ENCODE data around the gene GNGT2.
"Not testable (repeated sequence)": the region's sequence is repeated elsewhere in the genome, so short reads cannot be mapped to it uniquely, and the experiment has no call there.

DNA sequence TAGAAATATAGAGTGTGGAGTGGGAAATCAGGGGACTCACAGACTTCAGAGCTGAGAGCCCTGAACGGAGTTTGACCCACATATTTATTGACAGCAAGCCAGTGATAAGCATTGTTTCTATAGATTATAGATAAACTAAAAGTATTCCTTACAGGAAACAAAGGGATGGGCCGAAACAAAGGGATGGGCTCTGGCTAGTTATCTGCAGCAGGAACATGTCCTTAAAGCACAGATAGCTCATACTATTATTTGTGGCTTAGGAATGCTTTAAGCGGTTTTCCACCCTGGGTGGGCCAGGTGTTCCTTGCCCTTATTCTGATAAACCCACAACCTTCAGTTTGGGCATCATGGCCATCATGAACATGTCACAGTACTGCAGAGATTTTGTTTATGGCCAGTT, 39.7 kb downstream of the GNGT2 start:
- TF ChIP-seq, protein P1, sequence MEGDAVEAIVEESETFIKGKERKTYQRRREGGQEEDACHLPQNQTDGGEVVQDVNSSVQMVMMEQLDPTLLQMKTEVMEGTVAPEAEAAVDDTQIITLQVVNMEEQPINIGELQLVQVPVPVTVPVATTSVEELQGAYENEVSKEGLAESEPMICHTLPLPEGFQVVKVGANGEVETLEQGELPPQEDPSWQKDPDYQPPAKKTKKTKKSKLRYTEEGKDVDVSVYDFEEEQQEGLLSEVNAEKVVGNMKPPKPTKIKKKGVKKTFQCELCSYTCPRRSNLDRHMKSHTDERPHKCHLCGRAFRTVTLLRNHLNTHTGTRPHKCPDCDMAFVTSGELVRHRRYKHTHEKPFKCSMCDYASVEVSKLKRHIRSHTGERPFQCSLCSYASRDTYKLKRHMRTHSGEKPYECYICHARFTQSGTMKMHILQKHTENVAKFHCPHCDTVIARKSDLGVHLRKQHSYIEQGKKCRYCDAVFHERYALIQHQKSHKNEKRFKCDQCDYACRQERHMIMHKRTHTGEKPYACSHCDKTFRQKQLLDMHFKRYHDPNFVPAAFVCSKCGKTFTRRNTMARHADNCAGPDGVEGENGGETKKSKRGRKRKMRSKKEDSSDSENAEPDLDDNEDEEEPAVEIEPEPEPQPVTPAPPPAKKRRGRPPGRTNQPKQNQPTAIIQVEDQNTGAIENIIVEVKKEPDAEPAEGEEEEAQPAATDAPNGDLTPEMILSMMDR (IDR thresholded peaks at IDR 0.05), result not testable (repeated sequence)
- not testable (repeated sequence) for TF ChIP-seq POLR2A (IDR thresholded peaks at IDR 0.05)

Measured in esophagus squamous epithelium (tissue), 4 donors.